GM13976 (cell line): ENCODE data around the gene DNAH9.

Source experiments
- DNase-seq: peaks from one replicate; pipeline ENCODE4 v3.0.0; 2012; ENCODE audit warnings: low spot score
- CTCF ChIP-seq: IDR thresholded peaks from 2 replicates; pipeline ENCODE4 v1.5.1; 2012; ENCODE audit warnings: borderline replicate concordance, mild to moderate bottlenecking; ENCODE audit not compliant: insufficient read depth; ENCODE audit errors: extremely low read depth, missing control alignments, control extremely low read depth
- in situ Hi-C: fragments of 300-500 bp; cut with MboI; formaldehyde crosslinking; loops from one replicate; pipeline ENCODE4 v1.12.0; 2022; ENCODE audit warnings: low sequenced_read_pairs, mixed read lengths, inconsistent platforms; ENCODE audit not compliant: unreplicated experiment

Gene DNAH9

GRCh38 chr17:11986942-11987329 lies 388.7 kb downstream of the DNAH9 start:
- no peak for TF ChIP-seq CTCF
- in situ Hi-C loops: loop anchor here (25.0 kb wide), 2 partner anchors 1025 to 1125 kb away; partner anchors contain the start of gene ELAC2
- DNase-seq: no peak

GRCh38 chr17:11990363-11990983 lies 392.2 kb downstream of the DNAH9 start:
- DNase-seq: no peak
- no peak for TF ChIP-seq CTCF
- in situ Hi-C loops: loop anchor here (25.0 kb wide), 2 partner anchors 1022 to 1128 kb away; partner anchors contain the start of gene ELAC2

GRCh38 chr17:11991461-11991860 lies 393.2 kb downstream of the DNAH9 start:
- TF ChIP-seq CTCF: no peak
- DNase-seq: no peak
- in situ Hi-C loops: loop anchor here (25.0 kb wide), 2 partner anchors 1021 to 1129 kb away; partner anchors contain the start of gene ELAC2

- DNase-seq: peak; percentile 49
- no peak for TF ChIP-seq CTCF
- in situ Hi-C loops: loop anchor here (25.0 kb wide), 2 partner anchors 1016 to 1134 kb away; partner anchors contain the start of gene ELAC2
These were observed 398.5 kb downstream of the DNAH9 start for GRCh38 chr17:11996722-11997146.

- no peak for TF ChIP-seq CTCF
- DNase-seq: peak; percentile 98
- in situ Hi-C loops: loop anchor here (25.0 kb wide), 2 partner anchors 1015 to 1135 kb away; partner anchors contain the start of gene ELAC2
These were observed 399.1 kb downstream of the DNAH9 start, which contains the start of gene ZNF18 for GRCh38 chr17:11997147-11997971. TSS of gene ZNF18 (minus strand) at chr17:11997475. CDS start at chr17:11992829, 4,646 bp downstream.

GRCh38 chr17:11997972-11998233 lies 399.6 kb downstream of the DNAH9 start:
- no peak for DNase-seq
- in situ Hi-C loops: loop anchor here (25.0 kb wide), 2 partner anchors 1014 to 1136 kb away; partner anchors contain the start of gene ELAC2
- no peak for TF ChIP-seq CTCF
